GM21526 (cell line): ENCODE data around the gene KLHL35.

Experiments used
- ATAC-seq: cut with Tn5 transposase; IDR thresholded peaks from one replicate; pipeline ENCODE4 v1.9.1; 2021; ENCODE audit warnings: moderate library complexity; ENCODE audit not compliant: unreplicated experiment, low FRiP score

KLHL35 gene, protein sequence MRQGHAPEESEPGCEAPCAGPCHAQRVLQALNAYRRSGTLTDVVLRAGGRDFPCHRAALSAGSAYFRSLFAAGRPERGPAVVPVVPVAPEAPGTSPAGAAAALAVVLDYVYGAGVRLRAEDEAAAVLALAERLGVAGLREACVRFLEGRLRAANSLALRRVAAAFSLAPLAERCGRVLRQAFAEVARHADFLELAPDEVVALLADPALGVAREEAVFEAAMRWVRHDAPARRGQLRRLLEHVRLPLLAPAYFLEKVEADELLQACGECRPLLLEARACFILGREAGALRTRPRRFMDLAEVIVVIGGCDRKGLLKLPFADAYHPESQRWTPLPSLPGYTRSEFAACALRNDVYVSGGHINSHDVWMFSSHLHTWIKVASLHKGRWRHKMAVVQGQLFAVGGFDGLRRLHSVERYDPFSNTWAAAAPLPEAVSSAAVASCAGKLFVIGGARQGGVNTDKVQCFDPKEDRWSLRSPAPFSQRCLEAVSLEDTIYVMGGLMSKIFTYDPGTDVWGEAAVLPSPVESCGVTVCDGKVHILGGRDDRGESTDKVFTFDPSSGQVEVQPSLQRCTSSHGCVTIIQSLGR

DNA sequence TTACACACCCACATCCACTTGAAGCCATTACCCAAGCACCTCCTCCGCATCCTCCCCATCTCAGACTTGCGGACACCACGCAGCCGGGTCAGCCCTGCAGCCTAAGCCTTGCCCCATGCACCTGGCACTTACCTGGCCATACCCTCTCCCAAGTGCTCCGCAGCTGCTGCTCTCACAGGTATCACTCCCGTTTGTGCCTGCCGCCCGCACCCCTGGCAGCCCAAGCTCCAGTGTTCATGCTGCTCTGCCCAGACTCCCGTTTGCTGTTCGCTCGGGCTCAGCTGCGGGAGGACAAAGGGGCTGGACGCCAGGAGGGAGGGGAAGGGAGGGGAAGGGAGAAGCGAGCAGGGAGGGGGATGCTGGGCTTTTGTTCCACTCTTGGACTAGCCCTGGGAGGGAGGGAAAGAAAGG lies at the start of gene KLHL35:
Gene KLHL35, minus strand, starts transcription at position 293 of the 411 bp plus-strand sequence. CDS start 2,574 bp downstream, outside the sequence.
- no peak for ATAC-seq

DNA sequence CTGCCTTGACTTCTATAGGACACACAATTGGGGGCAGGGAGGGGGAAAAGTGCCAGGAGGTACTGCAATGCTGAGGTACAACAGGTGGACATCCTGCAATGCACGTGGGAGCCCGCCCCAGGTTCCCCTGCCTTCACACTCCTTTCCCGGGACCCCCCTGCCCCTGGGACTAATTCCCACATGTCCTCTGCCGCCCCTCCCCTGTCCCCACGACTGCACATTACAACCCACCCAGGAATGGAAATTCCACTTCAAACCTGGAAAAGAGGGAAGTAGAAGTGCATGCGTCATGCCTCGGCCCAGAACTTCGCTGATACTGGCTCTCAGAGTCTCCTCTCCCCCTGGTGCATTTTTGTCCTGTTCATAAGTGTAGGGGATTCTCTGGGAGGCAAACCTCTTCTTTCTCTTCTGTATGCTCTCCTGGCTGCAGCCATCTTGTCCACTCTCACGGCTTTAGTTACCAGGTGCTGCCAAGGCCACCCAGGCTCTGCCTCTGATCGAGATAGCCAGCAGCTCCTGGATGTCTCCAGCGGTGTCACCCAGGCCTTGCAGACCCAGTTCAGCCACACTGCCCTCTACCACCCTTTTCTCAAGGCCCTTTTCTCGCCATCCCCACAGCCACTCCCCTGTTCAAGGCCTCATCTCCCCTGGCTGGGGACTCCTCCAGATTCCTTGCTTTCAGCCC lies 49.1 kb upstream of the KLHL35 start:
- ATAC-seq = no peak

DNA sequence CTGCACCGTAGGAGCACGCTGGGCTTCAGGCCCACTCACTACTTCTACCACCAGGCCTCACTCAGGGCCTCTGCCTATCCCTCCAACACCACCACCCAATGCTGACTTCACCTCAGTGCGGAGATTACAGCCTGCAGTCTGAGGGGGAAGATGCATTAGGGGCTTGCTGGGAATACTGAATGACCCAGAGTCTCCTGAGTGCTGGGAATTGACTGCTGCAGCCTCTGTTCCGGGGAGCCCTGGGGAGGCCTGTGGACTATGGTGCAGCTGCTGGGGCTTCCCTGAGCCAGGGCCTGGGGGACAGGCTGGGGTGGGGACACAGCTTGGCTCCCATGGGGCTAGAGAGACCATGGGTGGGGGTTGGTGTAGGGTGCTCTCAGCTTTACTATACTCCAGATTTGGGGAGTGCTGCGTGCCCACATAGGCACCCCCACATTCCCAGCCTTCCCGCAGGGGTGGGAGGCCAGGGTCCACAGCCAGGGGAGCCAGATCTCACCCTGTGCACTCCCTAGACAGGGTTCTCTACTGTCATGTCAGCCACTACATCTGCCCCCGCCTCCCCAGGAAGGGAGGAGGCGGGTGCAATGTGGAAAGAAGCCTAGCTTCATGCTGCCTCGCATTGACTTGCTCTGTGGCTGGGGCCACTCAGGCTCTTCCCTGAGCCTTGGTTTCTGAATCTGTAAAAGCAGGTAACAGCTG lies 48.4 kb upstream of the KLHL35 start:
- no peak for ATAC-seq

DNA sequence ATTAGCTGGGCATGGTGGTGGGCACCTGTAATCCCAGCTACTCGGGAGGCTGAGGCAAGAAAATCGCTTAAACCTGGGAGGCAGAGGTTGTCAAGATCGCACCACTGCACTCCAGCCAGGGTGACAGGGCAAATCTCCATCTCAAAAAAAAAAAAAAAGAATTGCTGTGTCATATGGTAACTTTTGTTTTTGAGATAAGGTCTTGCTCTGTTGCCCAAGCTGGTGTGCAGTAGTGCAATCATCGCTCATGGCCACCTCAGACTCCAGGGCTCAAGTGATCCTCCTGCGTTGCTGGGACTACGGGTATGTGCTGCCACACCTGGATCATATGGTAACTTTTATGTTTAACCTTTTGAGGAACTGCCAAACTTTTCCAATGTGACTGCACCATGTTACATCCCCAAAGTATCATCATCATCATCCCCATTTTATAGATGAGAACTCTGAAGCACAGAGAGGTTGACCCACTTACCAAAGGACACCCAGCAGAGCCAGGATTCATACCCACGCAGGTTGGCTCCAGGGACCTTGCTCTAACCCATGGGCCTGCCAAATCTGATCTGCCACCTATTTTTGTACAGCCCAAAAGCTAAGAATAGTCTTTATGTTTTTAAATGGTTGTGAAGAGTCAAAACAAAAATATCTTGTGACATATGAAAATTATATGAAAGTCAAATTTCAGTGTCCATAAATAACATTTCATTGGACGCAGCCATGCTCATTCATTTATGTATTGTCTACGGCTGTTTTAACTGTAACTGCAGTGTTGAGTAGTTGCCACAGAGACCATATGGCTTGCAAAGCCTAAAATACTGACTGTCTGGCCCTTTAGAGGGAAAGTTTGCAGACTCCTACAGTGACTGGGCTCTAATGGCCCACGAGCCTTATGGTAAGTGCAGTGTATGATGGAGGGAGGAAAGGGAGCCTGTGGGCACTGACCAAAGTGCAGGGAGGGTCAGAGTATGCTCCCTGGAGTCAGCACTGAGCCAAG lies 47.5 kb upstream of the KLHL35 start:
- ATAC-seq = no peak

DNA sequence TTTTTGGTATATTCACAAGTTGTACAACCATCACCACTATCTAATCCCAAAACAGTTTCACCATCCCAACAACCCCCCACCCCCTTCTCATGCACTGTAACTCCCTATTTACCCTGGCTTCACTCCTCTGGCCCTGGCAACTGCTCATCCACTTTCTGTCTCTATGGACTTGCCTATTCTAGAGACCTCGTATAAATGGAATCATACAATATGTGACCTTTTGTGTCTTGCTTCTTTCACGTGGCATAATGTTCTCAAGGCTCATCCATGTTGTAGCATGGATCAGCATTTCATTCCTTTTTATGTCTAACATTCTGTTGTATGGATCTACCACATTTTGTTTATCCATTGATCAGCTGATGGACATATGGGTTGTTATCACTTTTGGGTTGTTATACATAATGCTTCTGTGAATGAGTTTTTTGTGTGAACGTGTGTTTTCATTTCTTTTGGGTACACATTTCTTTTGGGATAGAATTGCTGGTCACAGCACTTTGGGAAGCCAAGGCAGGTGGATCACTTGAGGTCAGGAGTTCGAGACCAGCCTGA lies 46.7 kb upstream of the KLHL35 start:
- ATAC-seq = no peak

DNA sequence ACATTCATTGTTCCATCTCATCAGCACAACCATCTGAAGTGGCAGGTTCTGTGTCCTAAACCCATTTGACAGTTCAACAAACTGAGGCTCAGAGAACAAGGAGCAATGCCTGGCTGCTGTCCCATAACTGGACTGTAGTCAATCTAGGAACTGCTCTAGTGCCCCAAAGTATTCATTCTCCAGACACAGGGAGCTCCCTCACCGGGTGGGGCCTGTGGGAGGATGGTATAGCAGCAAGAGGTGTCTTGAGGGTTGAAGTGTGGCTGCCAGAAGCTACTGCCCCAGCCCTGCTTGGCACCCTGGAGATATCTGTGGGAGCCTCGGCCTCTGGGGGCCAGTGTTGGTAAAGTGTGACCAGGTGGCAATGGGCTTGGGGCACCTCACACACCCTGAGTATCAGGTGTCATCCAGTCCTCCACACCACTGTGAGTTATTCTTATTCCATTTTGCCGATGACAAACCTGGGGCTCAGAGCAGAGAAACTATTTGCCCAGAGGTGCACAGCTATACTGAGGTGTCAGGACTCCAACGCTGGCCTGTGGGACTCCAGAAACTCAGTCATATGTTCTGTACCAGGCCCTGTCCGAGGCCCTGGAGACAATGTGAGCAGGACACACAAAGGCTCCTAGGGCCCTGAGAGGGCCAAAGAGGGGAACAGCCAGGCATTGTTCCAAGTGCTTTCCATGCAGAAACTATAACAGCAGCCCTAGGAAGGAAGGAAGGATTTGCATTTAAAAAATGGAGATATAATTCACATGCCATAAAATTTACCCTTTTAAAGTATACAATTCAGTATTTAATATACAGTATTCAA lies 46.0 kb upstream of the KLHL35 start:
- no peak for ATAC-seq

DNA sequence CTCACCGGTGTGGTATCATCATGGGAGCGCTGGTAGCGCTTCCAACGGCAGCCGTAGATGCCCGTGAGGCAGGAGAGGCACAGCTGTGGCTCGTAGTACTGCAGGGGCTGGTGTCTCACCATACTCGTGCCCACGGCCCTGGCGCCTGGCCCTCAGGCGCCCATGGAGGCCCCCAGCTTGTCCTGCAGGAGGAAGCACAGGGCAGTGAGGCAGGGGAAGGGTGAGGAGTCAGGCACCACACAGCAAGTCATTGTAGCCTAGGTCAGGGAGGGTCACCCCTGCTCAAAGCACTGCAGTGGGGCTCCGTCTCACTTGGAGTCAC lies 44.6 kb upstream of the KLHL35 start:
- no peak for ATAC-seq

DNA sequence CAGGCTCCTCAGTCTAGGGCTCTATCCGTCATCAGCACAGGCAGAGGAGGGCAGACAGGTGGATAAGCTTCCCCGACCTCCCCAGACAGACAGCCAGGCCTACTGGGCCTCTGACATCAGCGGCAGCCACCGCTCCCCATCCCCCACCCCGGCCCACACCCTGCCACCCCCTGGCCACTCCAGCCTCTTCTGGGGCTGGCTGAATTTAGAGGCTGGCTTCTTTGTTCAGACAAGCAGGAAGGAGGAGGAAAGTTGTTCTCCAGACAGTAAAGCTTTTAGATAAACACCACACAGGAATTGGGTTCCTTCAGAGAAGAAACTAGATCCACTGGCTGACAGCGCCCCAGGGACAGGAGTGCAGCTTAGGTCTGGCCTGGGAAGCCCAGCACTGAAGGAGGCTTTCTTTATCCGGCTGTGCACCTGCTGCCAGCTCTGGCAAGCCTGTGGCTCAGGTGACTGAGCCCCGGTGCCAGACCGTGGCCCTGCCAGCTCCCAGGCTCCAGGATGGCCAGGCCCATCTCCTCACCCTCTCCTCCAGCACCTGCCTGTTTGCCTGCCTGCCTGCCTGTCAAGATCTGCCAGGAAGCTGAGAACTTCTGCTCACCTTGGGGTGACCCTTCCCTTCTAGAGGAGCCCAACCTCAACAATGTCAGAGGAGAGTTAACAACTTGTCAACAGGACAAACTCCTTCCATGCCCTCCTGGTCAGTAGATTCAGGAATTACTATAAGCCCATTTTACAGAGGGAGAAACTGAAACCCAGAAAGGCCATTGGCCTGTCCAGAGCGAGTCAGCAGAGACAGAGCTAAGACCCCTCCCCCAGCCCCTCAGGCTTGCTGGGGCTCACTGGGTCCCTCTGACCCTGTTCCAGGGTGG lies 44.0 kb upstream of the KLHL35 start:
- no peak for ATAC-seq

DNA sequence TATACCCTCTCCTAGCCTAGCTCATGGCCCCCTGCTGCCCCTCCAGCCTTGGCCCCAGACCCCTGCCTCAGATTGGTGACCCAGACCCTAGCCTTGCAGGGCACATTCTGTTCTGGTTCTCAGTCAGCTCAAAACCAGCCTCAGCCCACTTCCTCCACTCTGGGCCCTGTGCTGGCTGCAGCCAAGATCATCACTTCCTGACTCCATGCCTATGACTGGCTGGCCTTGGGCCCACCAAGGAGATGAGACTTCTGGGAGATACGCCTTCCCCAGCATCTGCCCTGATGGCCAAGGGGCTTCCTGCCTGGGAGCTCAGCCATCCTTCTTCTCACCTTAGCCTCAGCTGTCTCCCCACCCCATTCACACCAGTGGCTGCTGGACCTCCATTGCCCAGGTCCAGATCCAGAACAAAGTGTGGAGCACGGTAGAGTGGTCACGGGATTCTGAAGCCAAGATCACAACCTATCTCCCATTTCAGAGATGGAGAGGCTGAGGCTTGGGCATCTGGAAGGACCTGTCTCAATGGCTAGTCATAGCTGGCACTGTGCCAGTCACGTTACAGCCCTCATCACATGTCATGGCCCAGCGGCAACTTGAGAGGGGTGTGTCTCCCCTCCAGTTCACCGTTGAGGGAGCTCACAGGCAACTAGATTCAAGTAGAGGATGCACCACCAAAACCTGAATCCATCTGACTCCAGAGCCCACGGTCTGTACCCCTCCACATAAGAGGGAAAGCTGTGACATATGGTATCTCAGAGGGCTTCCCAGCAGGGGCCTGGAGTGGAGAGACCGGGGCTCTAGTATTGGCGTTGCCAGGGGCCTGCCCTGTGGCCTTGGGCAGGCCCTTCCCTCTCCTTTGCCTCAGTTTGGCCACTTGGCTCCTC lies 43.0 kb upstream of the KLHL35 start:
- no peak for ATAC-seq

DNA sequence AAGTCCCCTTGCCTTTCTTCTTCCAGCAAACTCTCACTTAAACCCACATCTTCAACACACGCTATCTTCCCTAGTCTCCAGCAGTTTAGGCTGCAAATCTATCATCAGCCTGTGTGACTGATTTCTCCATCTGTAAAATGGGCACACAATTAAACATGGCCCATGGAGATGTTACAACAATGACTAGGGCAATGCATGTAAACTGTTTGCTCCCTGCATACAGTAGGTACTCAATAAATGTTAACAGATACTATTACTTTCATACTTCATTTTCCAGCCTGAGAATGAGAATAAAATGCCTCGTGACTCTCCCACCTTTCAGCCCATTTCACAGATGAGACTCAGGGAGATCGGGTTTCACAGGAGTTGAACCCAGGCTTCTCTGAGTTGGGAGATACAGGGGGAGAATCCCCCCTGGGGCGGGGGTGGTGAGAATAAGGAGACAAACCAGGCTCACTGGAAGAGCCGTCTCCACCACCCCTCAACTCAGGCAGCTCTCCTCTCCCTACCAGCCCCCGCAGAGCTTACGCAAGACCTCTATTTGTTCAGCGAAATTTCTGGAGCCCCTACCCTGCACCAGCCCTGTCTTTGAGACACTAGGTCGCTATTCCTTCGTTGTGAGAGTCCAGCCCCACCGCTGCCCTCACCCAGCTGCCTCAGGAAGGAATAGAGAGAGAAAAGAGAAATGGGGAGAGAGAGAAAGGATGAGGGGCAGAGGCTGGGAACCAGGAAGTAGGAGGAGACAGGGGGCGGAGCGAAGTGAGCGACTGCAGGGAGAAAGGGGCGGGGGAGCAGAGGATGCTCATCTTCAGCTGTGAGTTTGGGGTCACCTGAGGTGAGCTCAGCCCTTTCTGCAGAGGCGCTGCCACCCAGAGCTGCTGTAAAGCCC lies 42.1 kb upstream of the KLHL35 start:
- no peak for ATAC-seq

DNA sequence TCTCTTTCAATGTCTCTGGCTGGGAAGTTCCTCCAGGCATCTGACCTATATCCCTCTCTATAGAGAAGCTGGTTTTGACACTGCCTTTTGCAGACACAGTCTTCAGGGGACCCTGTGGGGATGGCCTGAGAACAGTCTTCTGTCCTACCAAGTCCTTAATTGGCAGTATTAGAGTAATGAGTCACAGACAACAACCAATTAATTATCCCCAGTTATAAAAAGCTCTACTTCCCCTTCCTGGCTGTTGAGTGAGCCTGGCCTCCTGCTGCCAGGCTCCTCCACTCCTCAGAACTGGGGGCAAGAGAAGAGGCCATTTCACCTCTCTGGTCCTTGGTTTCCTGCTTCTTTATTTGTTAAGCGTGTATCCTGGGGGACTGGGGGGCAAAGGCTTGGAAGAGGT lies 41.2 kb upstream of the KLHL35 start:
- ATAC-seq = no peak

DNA sequence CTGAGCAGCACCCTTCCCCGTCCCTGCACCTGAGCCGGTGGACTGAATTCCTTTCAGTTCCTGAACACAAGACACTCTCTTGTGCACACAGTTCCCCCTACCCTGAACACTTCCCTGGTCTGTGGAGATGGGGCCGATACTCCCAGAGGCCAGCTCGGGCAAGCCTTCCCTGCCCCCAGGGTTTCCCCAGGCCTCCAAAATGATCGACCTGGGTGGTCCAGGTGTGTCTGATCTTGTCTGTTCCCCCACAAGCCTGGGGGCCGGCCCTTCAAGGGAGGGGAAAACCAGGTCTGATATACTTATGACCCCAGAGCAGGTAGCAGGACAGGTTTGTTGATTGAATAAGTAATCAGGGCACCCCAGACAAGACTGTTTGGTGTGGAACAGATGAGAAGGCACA lies 40.7 kb upstream of the KLHL35 start:
- no peak for ATAC-seq

DNA sequence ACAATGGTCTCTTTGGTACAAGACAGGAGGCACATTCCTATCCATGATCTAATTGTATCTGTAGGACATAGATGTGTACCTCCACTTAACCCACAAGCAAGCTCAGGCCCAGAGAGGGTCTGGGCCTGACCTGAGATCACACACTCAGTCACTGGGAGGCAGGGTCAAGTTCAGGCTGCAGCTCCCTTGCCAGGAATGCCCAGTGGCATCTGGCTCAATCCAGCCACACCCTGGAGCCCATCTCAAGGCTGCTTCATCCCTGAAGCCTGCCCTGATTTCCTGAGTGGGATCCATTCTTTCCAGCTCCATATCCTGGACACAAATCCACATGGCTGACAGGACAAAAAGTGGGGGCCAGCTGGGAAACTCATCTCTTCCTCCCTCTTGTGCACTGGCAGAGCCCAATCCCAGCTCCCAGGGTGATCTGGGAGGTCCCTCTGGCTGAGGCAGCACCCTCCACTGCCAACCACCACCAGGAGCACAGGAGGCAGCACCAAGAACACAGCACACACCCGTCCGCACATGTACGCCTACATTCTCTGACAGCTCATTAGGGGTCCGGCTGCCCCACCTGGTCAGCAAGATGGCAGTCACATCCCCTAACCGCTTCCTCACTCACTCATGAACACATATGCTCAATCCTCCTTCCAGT lies 39.2 kb upstream of the KLHL35 start:
- no peak for ATAC-seq

DNA sequence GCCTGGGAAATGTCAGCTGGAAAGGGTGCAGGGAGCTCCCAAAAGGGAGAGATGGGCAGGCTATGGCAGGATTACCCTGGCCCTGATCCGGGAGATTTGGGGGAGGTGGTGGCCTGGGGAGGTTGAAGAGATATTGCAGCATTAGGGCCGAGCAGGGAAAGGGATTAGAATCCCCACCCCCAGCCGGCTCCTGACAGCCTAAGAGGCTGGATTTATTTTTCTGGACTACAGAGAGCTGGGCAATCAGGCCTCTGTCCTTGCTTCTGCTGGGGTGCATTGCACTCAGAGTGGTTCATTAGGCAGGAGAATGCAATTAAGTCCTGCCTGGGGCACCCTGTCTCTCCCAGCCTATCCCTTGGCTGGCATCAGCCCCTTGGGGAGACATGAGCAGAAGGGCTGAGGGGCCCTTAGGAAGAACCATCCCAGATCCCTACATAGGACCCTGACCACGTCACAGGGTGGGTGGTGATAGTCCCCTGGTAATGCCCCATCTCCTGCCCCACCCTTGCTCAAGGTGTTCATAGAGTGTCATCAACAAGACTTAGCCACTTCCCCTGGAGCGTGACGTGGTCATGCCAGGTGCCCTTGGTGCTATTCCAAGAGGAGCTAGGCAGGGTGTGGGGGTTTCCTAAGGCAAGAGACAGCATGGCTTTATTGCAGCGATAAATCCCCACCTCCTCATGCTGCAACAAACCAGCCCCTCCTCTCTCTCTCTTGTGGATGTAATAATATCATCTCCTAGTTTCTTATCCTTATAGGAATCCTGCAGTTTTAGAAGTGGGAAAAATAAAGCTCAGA lies 38.4 kb upstream of the KLHL35 start:
- ATAC-seq = no peak
